Right ventricle myocardium inferior (tissue), 1 donor: ENCODE results near the gene OTOG. TPM values are rescaled to one million over a fixed set of nuclear protein-coding genes. Genes with fewer than 3 reads are reported as not detected.

Experiments
- ATAC-seq: fragments of 200-7000 bp; cut with Tn5 transposase; one replicate; pipeline ENCODE4 v1.9.1; 2020; ENCODE audit warnings: mild to moderate bottlenecking, moderate library complexity
- DNase-seq: peaks from one replicate; pipeline ENCODE4 v3.0.0; 2021; ENCODE audit errors: missing footprints
- intact Hi-C: fragments of 100-400 bp; cut with DNase I; formaldehyde crosslinking; loops from one replicate; pipeline ENCODE4 v1.11.0; 2022
- long read RNA-seq: library from polyadenylated mRNA; unstranded; transcript quantifications from one replicate; pipeline ENCODE4 v2.0.0, GENCODE V29; 2021
- total RNA-seq: library from RNA; stranded (reverse); fragmentation: NEBNext Ultra II Directional; extraction: Animal tissue kit (Norgen Biotek cat#: 25700); gene quantifications from one replicate; pipeline ENCODE4 v1.2.1, GENCODE V29; 2021
- donor health status: DM: no; HTN: yes; CAD: no; lungs with severe emphysema.

The OTOG gene
- not detected for total RNA-seq
- long read RNA-seq = 0 reads

GRCh38 chr11:17547051-17547577 is at the start of gene OTOG:
TSS of gene OTOG (plus strand) at chr11:17547259. CDS start at chr11:17547373, 114 bp downstream.
- no peak for ATAC-seq
- intact Hi-C loops = no loop called here
- DNase-seq = no peak

- intact Hi-C loops = no loop called here
- no peak for ATAC-seq
- no peak for DNase-seq
These were observed 49.0 kb upstream of the OTOG start for GRCh38 chr11:17498058-17498457.

- intact Hi-C loops = no loop called here
- ATAC-seq = no peak
- DNase-seq = no peak
These were observed 48.6 kb upstream of the OTOG start for GRCh38 chr11:17498475-17498874.

GRCh38 chr11:17500673-17501072 is 46.4 kb upstream of the OTOG start:
- intact Hi-C loops = no loop called here
- ATAC-seq = no peak
- DNase-seq = no peak

GRCh38 chr11:17502630-17503029 is 44.4 kb upstream of the OTOG start:
- no peak for DNase-seq
- intact Hi-C loops = no loop called here
- ATAC-seq = no peak

- DNase-seq = peak; percentile 88
- peak; percentile 62 for ATAC-seq
- intact Hi-C loops = loop anchor here (1.0 kb wide), 2 partner anchors 120 to 274 kb away; no protein-coding TSS in a partner anchor
These were observed 42.5 kb upstream of the OTOG start for GRCh38 chr11:17504330-17505107.

- DNase-seq = no peak
- intact Hi-C loops = no loop called here
These were observed 41.9 kb upstream of the OTOG start for GRCh38 chr11:17505146-17505545.

GRCh38 chr11:17506314-17506713 is 40.7 kb upstream of the OTOG start:
- no peak for ATAC-seq
- intact Hi-C loops = no loop called here
- DNase-seq = no peak

More at GRCh38 chr11:17505146-17505545, 41.9 kb upstream of the OTOG start:
- no peak for ATAC-seq

- no peak for ATAC-seq
- intact Hi-C loops = no loop called here
- DNase-seq = no peak
These were observed 40.1 kb upstream of the OTOG start for GRCh38 chr11:17506942-17507341.

GRCh38 chr11:17507773-17508172 is 39.3 kb upstream of the OTOG start:
- ATAC-seq (no peak), DNase-seq (no peak)
- intact Hi-C loops = no loop called here

- intact Hi-C loops = no loop called here
- DNase-seq (no peak), ATAC-seq (no peak)
These were observed 38.8 kb upstream of the OTOG start for GRCh38 chr11:17508306-17508705.

- intact Hi-C loops = no loop called here
- ATAC-seq = no peak
- no peak for DNase-seq
These were observed 38.3 kb upstream of the OTOG start for GRCh38 chr11:17508791-17509190.

- no peak for ATAC-seq
- intact Hi-C loops = no loop called here
- no peak for DNase-seq
These were observed 36.4 kb upstream of the OTOG start for GRCh38 chr11:17510507-17511206.

GRCh38 chr11:17511571-17511970 is 35.5 kb upstream of the OTOG start:
- intact Hi-C loops = no loop called here
- no peak for DNase-seq
- ATAC-seq = no peak

GRCh38 chr11:17512101-17512500 is 35.0 kb upstream of the OTOG start:
- DNase-seq (no peak), ATAC-seq (no peak)
- intact Hi-C loops = no loop called here

- no peak for ATAC-seq
- DNase-seq = no peak
- intact Hi-C loops = no loop called here
These were observed 33.2 kb upstream of the OTOG start for GRCh38 chr11:17513853-17514252.

- ATAC-seq = no peak
- no peak for DNase-seq
- intact Hi-C loops = no loop called here
These were observed 32.6 kb upstream of the OTOG start for GRCh38 chr11:17514476-17514875.

- intact Hi-C loops = no loop called here
- ATAC-seq (no peak), DNase-seq (no peak)
These were observed 31.4 kb upstream of the OTOG start for GRCh38 chr11:17515443-17516176.

GRCh38 chr11:17516551-17517150 is 30.4 kb upstream of the OTOG start:
- ATAC-seq (no peak), DNase-seq (no peak)
- intact Hi-C loops = no loop called here
